ENCODE data around the gene PELI3. TPM values are rescaled to one million over a fixed set of nuclear protein-coding genes. Genes with fewer than 3 reads are reported as not detected.

Gene PELI3
- total and polyA plus RNA-seq, 2 of the 8 experiments (the other 6 are each of a cell fraction or from before 2014, with no cell fraction given), result 5.2 to 7.6 TPM

DNA sequence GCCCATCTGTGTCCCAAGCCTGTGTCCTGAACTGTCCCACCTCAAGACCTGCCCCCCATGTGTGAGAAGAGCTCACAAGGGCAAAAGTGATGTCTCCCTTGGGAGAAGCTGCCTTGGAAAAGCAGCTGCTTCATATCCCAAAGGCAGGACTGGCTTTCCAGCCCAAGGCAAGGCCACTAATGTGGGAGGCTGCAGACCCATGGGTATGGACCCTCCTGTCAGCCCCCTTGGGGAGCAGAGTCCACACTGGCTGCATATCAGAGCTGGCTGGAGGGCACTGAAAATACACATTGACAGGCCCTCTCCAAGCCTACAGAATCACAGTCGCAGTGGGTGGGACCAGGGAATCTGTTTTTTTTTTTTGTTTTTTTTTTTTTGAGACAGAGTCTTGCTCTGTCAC, 2.7 kb downstream of the PELI3 start (continued):
- TF ChIP-seq, protein P1, sequence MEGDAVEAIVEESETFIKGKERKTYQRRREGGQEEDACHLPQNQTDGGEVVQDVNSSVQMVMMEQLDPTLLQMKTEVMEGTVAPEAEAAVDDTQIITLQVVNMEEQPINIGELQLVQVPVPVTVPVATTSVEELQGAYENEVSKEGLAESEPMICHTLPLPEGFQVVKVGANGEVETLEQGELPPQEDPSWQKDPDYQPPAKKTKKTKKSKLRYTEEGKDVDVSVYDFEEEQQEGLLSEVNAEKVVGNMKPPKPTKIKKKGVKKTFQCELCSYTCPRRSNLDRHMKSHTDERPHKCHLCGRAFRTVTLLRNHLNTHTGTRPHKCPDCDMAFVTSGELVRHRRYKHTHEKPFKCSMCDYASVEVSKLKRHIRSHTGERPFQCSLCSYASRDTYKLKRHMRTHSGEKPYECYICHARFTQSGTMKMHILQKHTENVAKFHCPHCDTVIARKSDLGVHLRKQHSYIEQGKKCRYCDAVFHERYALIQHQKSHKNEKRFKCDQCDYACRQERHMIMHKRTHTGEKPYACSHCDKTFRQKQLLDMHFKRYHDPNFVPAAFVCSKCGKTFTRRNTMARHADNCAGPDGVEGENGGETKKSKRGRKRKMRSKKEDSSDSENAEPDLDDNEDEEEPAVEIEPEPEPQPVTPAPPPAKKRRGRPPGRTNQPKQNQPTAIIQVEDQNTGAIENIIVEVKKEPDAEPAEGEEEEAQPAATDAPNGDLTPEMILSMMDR (IDR thresholded peaks at IDR 0.05; ENCODE audit: control extremely low read depth in 1 of 3, insufficient read depth in 1 of 3, low read depth in 1 of 3, low read length in 3 of 3), result no peak
- TF ChIP-seq POU5F1 (IDR thresholded peaks at IDR 0.05; ENCODE audit: low read depth, low read length) (no peak), RXRA (IDR thresholded peaks at IDR 0.05; ENCODE audit: insufficient read depth, low read depth, low read length) (no peak), ZNF274 (IDR thresholded peaks at IDR 0.05; ENCODE audit: borderline replicate concordance, extremely low read depth, low read length) (no peak), SIX5 (IDR thresholded peaks at IDR 0.05; ENCODE audit: low read depth, low read length) (no peak), CEBPB (IDR thresholded peaks at IDR 0.05; ENCODE audit: low read depth, low read length) (no peak), RBBP5 (IDR thresholded peaks at IDR 0.05; ENCODE audit: borderline replicate concordance, low read depth, low read length) (no peak)
